ENCODE data around the gene NAV2. TPM values are rescaled to one million over a fixed set of nuclear protein-coding genes. Genes with fewer than 3 reads are reported as not detected.

The NAV2 gene
- total RNA-seq, 4 donors from 2014 or later: 9.6 to 40.0 (median 23.1) TPM

- H3K9me3 ChIP-seq: no peaks in the 10 kb centered on the region
- H3K27me3 ChIP-seq: no peaks in the 10 kb centered on the region
- H3K27ac ChIP-seq: peak overlapping the region; percentile 77 to 83 (median 80)
- 56 to 57% methylated on average over 8 to 12 of the region's 12 CpGs for WGBS, 2 donors (ENCODE audit: low coverage in 1 of 2)
- intact Hi-C loops (cut with DNase I; ENCODE audit: low total_unique reads): loop anchor here (5.0 kb wide), 2 partner anchors 32 to 113 kb away; partner anchors contain the start of gene NAV2
- H3K36me3 ChIP-seq: no peaks in the 10 kb centered on the region
- peaks cover 5 to 38% (median 11%) of the 10 kb centered on the region in 4 donors for H3K4me1 ChIP-seq
- TF ChIP-seq EP300 (IDR thresholded peaks at IDR 0.05; ENCODE audit: low read depth) (peak; percentile 83), POLR2A (IDR thresholded peaks at IDR 0.05) (no peak), POLR2AphosphoS5 (IDR thresholded peaks at IDR 0.05) (peak; percentile 69 to 84 (median 80)), CTCF (IDR thresholded peaks at IDR 0.05) (peak in 1 of 5 experiments; percentile 22)
- in situ Hi-C loops (cut with MboI; ENCODE audit: low pct_ligation_motif_present in 1 of 4, low pct_unique_long_range_greater_than_20kb in 1 of 4, low sequenced_read_pairs in 3 of 4): no loop called here
- H3K4me3 ChIP-seq: no peak overlapping the region
- DNase-seq: peak; percentile 71
Measured at GRCh38 chr11:19679952-19680828, 32.4 kb upstream of the NAV2 start.

GRCh38 chr11:19680829-19681368 lies 31.7 kb upstream of the NAV2 start:
- no peak overlapping the region for H3K4me3 ChIP-seq
- DNase-seq: no peak
- H3K9me3 ChIP-seq: no peaks in the 10 kb centered on the region
- 56 to 62% methylated on average over 2 to 4 of the region's 4 CpGs for WGBS, 2 donors (ENCODE audit: low coverage in 1 of 2)
- no peak for TF ChIP-seq POLR2AphosphoS5 (IDR thresholded peaks at IDR 0.05)
- no peak for TF ChIP-seq EP300 (IDR thresholded peaks at IDR 0.05; ENCODE audit: low read depth)
- no peak for TF ChIP-seq POLR2A (IDR thresholded peaks at IDR 0.05)
- no peak for TF ChIP-seq CTCF (IDR thresholded peaks at IDR 0.05)
- in situ Hi-C loops (cut with MboI; ENCODE audit: low pct_ligation_motif_present in 1 of 4, low pct_unique_long_range_greater_than_20kb in 1 of 4, low sequenced_read_pairs in 3 of 4) (no loop called here), intact Hi-C loops (cut with DNase I; ENCODE audit: low total_unique reads) (loop anchor here (5.0 kb wide), 1 partner anchor 114 kb away; no protein-coding TSS in a partner anchor)
- H3K27me3 ChIP-seq: no peaks in the 10 kb centered on the region
- peak overlapping the region; percentile 77 to 83 (median 80) for H3K27ac ChIP-seq
- H3K36me3 ChIP-seq: no peaks in the 10 kb centered on the region
- peaks cover 5 to 38% (median 11%) of the 10 kb centered on the region in 4 donors for H3K4me1 ChIP-seq

- intact Hi-C loops (cut with DNase I; ENCODE audit: low total_unique reads): loop anchor here (5.0 kb wide), 1 partner anchor 116 kb away; no protein-coding TSS in a partner anchor
- peak; percentile 16 for DNase-seq
- TF ChIP-seq POLR2A (IDR thresholded peaks at IDR 0.05) (no peak), POLR2AphosphoS5 (IDR thresholded peaks at IDR 0.05) (peak in 2 of 3 donors; percentile 55 to 72)
Measured at GRCh38 chr11:19683141-19683805, 29.4 kb upstream of the NAV2 start.

GRCh38 chr11:19683862-19684491 lies 28.7 kb upstream of the NAV2 start:
- WGBS, 2 donors (ENCODE audit: low coverage in 1 of 2): 86 to 88% methylated on average over 2 of the region's 2 CpGs

More at GRCh38 chr11:19683141-19683805, 29.4 kb upstream of the NAV2 start:
- H3K27ac ChIP-seq: peak overlapping the region; percentile 77 to 83 (median 80)
- H3K4me3 ChIP-seq: no peak overlapping the region
- H3K9me3 ChIP-seq: no peaks in the 10 kb centered on the region
- H3K36me3 ChIP-seq: no peaks in the 10 kb centered on the region
- in situ Hi-C loops (cut with MboI; ENCODE audit: low pct_ligation_motif_present in 1 of 4, low pct_unique_long_range_greater_than_20kb in 1 of 4, low sequenced_read_pairs in 3 of 4): no loop called here
- H3K27me3 ChIP-seq: no peaks in the 10 kb centered on the region
- H3K4me1 ChIP-seq: peaks cover 5 to 26% (median 8%) of the 10 kb centered on the region in 4 donors
- 55 to 59% methylated on average over 4 to 5 of the region's 5 CpGs for WGBS, 2 donors (ENCODE audit: low coverage in 1 of 2)

More at GRCh38 chr11:19683862-19684491, 28.7 kb upstream of the NAV2 start:
- TF ChIP-seq POLR2A (IDR thresholded peaks at IDR 0.05): no peak
- no peak for TF ChIP-seq EP300 (IDR thresholded peaks at IDR 0.05; ENCODE audit: low read depth)
- no peak for TF ChIP-seq POLR2AphosphoS5 (IDR thresholded peaks at IDR 0.05)
- no peak for TF ChIP-seq CTCF (IDR thresholded peaks at IDR 0.05)
- intact Hi-C loops (cut with DNase I; ENCODE audit: low total_unique reads): loop anchor here (5.0 kb wide), 1 partner anchor 117 kb away; no protein-coding TSS in a partner anchor
- H3K4me1 ChIP-seq: peaks cover 5 to 26% (median 8%) of the 10 kb centered on the region in 4 donors
- H3K27me3 ChIP-seq: no peaks in the 10 kb centered on the region
- no peaks in the 10 kb centered on the region for H3K9me3 ChIP-seq
- peak overlapping the region; percentile 77 to 83 (median 80) for H3K27ac ChIP-seq
- no peak for DNase-seq
- in situ Hi-C loops (cut with MboI; ENCODE audit: low pct_ligation_motif_present in 1 of 4, low pct_unique_long_range_greater_than_20kb in 1 of 4, low sequenced_read_pairs in 3 of 4): no loop called here
- no peaks in the 10 kb centered on the region for H3K36me3 ChIP-seq
- H3K4me3 ChIP-seq: no peak overlapping the region

Measured in transverse colon (tissue), 4 donors.